HG03575 (cell line): ENCODE measurements around the gene AMN1.
"Not testable (repeated sequence)": the region's sequence is repeated elsewhere in the genome, so short reads cannot be mapped to it uniquely, and the experiment has no call there.

Experiments used
- ATAC-seq: cut with Tn5 transposase; IDR thresholded peaks from one replicate; pipeline ENCODE4 v1.9.1; 2021; ENCODE audit not compliant: unreplicated experiment, insufficient number of reproducible peaks, low FRiP score; ENCODE audit errors: extremely low read depth

The AMN1 gene

DNA sequence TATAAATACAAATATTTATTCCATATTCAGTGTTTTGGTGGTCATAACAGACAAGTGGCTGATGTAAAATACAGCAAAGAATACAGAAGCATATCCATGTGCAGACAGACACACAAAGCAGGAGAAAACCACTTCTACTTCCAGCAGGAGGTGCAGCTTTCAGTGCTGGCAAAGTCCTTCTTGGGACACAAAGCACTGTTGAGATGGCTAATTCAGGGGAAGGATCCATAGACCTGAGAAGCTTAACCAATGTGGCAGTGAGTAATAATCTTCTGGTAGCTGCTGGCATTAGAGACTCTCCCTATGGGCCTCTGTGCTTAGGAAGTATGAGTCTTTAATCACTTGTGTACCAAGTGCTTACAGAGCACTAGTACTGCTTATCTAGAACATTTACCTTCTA lies 26.8 kb downstream of the AMN1 start:
- ATAC-seq = no peak

DNA sequence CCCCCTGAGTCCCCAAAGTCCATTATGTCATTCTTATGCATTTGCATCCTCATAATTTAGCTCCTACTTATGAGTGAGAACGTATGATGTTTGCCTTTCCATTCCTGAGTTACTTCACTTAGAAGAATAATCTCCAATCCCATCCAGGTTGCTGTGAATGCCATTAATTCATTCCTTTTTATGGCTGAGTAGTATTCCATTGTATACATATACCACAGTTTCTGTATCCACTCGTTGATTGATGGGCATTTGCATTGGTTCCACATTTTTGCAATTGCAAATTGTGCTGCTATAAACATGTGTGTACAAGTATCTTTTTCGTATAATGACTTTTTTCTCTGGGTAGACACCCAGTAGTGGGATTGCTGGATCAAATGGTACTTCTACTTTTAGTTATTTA lies 38.9 kb downstream of the AMN1 start:
- not testable (repeated sequence) for ATAC-seq

DNA sequence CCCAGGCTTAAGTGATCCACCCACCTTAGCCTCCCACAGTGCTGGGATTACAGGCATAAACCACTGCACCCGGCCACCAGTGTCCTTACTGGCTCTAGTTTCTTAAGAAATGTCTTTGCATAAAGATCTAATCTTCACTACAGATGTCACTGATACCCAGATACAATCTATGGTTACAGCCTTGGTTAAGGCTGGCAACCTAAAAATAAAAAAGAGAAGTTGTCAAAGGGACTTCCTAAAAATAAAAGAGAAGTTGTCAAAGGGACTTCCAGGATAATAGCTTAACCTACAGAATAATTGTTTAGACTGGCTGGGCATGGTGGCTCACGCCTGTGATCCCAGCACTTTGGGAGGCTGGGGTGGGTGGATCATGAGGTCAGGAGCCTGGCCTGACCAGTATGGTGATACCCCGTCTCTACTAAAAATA lies 41.7 kb downstream of the AMN1 start:
- ATAC-seq = no peak

DNA sequence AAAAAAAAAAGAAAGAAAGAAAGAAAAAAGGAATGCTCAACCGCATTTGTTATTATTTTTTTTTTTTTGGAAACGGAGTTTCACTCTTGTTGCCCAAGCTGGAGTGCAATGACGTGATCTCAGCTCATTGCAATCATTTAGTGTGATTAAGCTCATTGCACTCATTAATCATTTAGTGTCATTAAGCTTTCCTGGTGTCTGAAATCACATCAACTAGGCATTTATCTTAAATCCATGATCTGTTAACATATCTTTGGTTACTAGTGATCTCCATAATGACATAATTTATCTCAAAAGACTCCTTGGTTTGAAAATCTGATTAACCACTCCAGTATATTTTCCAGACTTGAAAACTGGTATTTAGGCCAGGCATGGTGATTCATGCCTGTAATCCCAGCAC lies 43.0 kb downstream of the AMN1 start:
- ATAC-seq = no peak

DNA sequence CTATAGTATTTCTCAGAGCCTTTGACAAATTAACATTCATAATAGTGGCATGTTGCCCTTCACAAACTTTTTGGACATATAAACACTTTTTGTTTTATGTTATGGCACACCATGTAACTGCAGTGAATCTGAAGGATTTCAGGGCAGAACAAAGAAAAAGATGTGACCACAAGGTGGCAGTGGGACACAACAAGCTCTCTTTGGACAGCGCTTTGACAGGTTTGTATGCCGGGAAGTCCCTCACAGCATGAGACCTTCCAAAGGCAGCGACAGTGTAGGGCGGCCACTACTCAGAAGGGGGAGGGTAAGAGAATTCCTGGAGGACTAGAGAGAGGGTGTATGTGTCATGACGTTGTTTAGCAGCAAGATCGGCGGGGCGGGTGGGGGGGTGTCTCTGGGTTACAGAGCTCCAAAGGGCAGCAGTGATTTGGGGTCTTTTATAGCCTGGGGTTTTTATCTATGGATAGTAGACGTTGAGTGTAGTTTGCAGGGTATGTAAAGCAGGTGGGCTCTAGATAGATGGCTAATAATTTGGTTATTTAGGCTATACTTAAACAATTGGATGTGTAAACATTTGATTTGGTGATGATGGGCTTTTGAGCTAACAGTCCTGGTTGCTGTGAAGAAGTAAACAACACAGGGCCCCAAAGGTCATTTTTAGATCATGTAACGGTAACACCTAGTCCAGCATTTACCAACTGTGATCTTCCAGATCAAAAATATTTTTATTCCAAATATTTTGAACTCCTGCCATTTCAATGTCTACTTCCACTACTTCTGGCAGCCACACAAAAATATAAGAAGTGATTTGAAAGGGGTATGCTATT lies 46.5 kb downstream of the AMN1 start:
- ATAC-seq = peak; percentile 69

DNA sequence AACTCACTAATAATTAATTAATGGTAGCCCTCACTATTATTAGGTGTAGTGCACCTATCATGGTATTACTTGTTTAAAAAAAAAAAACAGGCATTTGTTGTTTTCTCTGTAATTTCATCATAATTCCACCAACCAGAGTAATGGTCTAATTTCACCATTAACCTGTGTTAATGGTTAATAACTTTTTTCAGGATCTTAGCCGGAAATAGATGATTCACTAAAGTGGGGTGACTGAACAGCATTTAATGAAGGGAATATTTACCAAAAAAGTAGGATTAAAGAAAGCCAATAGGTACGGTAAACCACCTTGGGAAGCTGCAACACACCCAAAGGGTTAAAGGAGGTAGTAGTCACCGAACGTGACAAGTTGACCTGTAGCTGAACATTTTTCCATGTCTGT lies 56.3 kb downstream of the AMN1 start:
- ATAC-seq = no peak

DNA sequence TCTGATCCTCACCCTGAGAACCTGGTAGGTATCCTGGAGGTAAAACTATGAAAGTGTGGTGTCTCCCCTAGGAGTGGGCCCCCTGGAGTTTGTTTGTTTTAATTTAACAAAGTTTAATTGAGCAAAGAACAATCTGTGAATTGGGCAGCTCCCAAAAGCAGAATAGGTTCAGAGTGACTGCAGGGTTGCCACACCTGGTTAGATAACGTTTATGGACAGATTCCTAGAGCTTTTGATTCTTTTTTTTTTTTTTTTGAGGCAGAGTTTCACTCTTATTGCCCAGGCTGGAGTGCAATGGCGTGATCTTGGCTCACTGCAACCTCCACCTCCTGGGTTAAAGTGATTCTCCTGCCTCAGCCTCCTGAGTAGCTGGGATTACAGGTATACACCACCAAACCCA lies 59.2 kb downstream of the AMN1 start:
- ATAC-seq = not testable (repeated sequence)

DNA sequence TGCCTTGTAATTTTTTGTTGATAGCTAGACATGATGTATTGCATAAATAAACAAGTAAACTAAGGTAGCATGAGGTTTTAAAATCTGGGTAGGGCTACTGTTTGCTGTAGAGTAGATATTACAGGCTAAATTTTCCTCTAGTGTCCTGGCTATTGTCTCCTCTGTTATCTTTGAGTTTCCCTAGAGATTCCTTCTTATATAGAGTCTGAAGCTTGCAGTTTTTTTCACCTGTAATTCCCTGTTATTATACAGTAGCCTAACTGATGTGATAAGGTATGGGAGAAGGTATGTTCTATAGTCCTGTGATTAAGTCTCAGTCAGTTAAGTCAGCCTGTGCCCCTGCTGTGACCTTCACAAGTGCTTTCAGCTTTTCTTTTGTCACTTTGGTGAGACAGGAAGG lies 59.8 kb downstream of the AMN1 start:
- ATAC-seq = no peak

DNA sequence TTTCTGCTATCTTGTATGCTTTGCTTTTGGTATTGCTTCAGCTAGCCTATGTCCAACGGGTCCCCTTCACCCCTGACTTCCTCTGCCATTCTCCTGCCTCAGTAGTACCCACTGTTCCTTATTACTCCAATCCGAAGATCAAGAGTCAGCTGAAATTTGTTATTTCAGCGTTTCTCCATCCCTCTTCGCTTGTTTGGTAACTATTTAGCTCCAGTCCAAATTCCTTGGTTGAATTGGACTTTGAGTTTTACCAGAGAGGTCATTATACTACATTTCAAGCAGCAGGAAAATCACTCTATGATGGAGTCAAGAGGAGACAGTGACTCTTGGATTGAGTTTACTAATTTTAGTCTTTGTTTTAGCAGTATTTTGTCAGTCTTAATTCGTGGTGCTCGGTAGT lies 64.8 kb downstream of the AMN1 start:
- no peak for ATAC-seq

DNA sequence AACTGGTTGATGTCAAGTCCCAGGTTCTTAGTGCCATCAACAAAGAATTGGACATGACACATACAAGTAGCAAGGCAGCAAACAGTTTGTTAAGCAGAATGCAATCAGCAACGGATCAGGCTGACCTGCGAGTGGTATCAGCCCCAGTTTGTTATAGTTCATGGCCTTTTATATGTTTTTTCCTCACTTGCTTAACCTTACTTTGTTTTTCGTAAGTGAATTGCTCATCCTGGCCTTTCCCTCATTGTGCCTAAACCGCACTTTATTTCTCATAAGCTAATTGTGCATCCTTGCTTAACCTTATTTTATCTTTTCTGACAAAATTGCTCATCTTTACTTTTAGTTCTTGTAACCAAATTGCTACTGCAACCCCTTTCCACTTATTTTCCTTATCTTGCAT lies 65.2 kb downstream of the AMN1 start:
- no peak for ATAC-seq

DNA sequence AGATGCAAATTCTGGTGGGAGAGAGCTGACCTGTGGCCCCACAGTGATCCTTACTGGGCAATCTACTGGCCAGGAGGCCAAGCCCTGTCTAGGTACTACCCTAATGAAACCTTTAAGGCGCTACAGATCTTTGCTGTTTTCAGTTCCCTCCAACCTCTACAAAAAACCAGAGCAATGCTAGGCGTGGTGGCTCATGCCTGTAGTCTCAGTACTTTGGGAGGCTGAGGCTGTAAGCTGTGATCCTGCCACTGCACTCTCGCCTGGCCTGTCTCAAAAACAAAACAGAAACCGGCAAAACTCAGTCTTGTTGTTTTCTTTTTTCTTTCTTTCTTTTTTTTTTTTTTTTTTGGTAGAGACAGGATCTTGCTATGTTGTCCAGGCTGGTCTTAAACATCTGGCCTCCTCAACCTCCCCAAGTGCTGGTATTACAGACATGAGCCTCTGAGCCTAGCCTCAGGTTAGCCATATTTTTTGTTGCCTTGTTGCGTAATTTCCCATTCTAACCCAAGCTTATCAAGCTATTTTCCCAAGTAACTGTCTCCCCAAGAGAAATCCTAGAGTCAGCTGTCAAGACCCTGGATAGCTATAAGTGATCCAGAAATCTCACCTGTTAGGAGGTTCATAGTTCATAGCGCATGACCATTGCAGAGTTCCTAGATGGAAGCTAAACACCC lies 66.5 kb downstream of the AMN1 start:
- ATAC-seq = no peak

DNA sequence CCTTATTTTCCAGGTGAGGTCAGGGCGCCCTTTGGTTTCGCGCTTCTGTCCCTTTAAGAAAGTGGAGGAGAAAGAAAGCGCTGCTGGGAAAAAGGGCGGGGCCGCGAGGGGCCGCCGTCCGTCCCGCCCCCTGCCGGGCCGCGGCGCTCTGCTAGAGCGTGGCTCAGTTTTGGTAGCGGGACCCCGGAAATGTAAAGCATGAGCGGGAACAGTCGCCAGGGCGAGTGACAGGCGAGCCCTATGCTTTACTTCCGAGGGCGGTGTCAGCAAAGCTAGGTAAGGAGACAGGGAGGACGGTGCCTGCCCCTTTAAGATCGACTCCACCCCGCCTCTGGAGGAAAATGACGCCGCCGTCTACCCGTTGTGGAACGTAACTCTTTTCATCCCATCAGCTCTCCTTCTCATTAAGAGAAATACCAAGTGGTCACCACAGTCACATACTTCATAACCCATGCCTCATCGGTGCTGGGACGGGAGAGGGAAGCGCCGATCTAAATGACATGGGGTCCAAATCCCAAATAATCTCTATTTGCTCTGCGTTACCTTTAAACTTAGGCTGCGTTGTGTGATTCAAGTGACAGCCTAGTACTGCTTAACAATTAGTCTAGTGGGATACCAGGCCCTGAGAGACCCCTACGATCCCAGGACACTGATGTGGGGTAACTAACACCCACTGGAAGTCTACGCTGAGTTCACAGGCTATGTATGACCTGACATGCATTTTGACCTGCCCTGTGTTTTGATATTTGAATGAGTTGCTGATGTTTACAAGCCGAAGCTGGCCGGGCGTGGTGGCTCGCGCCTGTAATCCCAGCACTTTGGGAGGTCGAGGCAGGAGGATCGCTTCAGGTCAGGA lies 69.5 kb downstream of the AMN1 start, which contains the start of gene ETFBKMT:
ETFBKMT (plus strand) TSS at position 602 of the 856 bp plus-strand sequence. CDS start 2,266 bp downstream, outside the sequence.
- ATAC-seq = peak; percentile 95

DNA sequence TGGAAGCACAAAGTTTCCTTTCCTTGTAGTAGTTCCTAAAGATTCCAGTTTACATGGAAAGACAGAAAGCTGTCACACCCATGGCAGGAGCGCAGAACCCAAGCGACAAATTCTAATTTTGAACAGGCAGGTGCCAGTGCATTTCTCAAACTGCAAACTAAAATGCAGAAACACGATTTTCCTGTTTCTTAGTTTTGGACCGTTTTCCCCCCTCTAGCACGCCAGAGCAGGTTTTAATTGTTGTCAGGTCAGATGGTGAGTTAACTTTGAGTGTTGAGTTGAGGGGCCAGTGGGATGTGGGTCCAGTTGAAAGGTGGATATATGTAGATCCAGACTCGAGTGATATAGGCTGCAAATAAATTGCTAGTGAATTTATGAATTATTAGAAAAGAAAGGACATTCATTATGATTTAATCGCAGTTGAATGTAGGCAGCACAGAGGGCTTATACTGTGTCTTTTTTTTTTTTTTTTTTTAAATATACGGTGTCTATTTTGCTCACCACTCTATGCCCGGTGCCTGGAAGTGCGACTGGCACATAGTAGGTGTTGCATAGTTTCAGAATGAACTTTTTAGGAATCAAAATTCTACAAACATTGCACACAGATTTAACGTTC lies 70.2 kb downstream of the AMN1 start:
- ATAC-seq = no peak

DNA sequence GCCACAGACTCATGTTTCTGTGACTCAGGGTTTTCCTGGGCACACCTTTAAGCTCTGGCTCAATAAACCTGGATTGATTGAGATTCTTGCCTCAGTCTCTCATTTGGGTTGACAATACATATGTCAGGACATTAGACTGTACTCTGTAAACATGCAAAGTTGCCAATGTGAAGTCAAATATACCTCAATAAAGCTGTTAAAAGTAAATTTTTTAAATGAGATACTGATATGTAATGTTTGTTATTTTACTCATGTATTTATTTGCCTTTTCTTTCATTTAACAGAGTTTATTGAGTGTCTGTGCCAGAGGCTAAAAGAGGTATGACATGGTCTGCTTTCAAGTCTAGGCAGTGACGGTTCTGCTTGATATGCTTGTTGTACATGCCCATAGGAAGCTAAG lies 73.0 kb downstream of the AMN1 start:
- no peak for ATAC-seq

DNA sequence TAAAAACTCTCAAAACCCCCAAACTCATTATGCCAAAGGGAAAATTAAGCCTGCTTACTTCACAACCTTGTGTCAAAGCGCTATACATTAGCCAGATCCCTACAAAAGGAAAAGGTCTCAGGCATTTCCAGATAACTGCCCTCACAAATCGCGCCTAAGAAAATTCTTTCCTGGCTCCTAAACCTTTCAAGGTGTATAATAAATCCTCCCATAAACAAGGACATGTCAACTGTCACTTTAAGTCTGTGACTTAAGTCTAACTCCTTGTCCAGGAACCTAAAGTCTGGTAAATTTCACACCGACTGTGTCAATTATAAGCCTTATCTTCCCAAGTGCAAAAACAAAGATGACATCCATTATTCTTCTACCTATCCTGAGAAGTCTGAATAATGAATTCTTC lies 73.6 kb downstream of the AMN1 start:
- no peak for ATAC-seq

DNA sequence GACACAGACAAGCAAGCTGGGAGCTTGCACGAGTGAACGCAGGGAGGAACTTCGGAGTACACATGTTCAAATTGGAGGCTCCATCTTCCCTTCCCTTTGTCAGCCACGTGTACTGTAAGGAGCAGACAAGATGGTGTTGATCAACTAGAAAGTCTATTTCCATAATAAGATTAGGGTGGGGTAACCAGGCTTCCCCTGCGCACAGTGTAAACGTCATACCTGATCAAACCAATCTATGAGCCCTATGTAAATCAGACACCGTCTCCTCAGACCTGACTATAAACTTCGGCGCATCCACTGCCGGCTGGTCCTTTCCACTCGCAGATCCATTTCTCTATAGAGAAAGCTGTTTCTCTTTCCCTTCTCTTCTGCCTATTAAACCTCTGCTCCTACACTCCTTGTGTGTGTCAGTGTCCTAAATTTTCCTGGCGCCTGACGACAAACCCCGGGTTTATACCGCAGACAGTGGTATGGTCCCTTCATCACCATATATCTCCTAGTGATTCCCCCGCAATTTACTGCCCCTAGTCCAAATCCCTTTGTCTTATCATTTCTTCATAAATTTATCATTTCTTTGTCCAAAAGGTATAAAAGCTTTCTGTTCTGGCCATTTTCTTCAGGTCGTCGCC lies 76.8 kb downstream of the AMN1 start:
- ATAC-seq = no peak

DNA sequence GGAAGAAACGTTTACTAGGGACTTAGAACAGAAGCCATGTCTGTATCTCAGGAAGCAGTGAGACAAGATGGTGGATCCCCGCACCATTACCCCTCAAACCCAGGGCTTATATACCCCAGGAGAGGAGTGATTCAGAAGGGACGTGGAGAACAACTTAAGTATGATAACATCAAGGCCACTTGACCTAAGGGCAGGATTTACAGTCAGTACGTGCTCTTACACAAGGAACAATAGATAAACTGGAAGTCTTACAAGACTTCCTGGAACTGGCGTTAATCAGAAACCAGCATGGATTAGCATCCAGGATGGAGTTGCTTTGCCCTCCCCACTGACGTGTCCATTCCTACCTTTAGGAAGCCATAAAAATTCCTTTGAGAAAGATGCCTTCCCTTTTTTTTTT lies 77.9 kb downstream of the AMN1 start:
- no peak for ATAC-seq

DNA sequence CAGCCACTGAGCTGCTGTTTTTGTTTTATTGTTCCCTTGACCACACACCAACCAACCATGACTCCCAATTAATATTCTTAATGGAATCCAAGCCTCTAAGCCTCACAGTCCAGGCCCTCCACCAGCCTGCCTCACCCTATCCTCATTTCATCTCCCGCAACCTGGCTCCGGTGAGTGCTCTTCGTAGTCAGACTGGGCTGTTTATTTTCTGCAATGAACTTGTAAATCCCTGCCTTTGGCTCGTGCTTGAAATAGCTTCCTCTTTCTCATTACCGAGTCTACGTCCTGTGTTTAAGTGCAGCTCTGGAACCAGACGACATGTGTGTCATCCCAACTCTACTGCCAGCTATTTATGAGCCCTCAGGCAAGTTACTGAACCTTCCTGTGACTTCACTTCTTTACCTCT lies 81.7 kb downstream of the AMN1 start:
- ATAC-seq = no peak

DNA sequence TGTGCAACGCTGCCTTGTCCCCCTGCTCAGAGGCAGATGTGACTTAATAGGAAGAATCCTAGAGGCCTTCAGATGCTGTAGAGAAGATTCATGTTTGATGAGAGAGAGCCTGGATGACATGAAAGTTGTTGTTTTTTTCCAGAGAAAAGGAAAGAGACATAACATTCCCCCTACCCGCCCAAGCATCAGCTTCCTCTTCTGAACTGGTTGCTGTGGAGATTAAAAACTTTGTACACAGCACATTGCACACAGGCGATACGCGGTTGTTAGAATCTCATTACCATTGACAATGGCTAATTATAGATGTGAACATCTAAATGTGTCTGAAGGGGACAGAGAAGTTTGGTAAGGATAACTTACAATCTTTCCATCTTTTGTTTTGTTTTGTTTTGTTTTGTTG lies 82.9 kb downstream of the AMN1 start:
- no peak for ATAC-seq
